ENCODE data around the gene LRWD1.
"Not testable (repeated sequence)": the region's sequence is repeated elsewhere in the genome, so short reads cannot be mapped to it uniquely, and the experiment has no call there.

Gene LRWD1

GRCh38 chr7:102517550-102518147 lies 52.9 kb downstream of the LRWD1 start, which contains the start of gene RASA4B:
TSS of gene RASA4B (minus strand) at chr7:102517777. CDS start at chr7:102517710, 67 bp downstream.
- H3K4me1 Mint-ChIP-seq (ENCODE audit: low read depth); H3K4me3 Mint-ChIP-seq; H3K36me3 Mint-ChIP-seq; H3K27me3 Mint-ChIP-seq; H3K27ac Mint-ChIP-seq; H3K9me3 Mint-ChIP-seq (ENCODE audit: low read depth): not testable (repeated sequence)

- not testable (repeated sequence) for H3K27me3 Mint-ChIP-seq; H3K4me1 Mint-ChIP-seq (ENCODE audit: low read depth)
Measured at GRCh38 chr7:102520797-102521196, 56.0 kb downstream of the LRWD1 start.

More at GRCh38 chr7:102520797-102521196, 56.0 kb downstream of the LRWD1 start:
- not testable (repeated sequence) for H3K9me3 Mint-ChIP-seq (ENCODE audit: low read depth); H3K27ac Mint-ChIP-seq; H3K36me3 Mint-ChIP-seq; H3K4me3 Mint-ChIP-seq
